ENCODE results near the gene C2orf69. TPM values are rescaled to one million over a fixed set of nuclear protein-coding genes. Genes with fewer than 3 reads are reported as not detected.
A peak's percentile ranks its signal among the peaks of the same experiment; 100 is the strongest.
"Not testable (repeated sequence)": the region's sequence is repeated elsewhere in the genome, so short reads cannot be mapped to it uniquely, and the experiment has no call there.

Gene C2orf69
- total RNA-seq, 1 donor from 2014 or later = 10.1 TPM

DNA sequence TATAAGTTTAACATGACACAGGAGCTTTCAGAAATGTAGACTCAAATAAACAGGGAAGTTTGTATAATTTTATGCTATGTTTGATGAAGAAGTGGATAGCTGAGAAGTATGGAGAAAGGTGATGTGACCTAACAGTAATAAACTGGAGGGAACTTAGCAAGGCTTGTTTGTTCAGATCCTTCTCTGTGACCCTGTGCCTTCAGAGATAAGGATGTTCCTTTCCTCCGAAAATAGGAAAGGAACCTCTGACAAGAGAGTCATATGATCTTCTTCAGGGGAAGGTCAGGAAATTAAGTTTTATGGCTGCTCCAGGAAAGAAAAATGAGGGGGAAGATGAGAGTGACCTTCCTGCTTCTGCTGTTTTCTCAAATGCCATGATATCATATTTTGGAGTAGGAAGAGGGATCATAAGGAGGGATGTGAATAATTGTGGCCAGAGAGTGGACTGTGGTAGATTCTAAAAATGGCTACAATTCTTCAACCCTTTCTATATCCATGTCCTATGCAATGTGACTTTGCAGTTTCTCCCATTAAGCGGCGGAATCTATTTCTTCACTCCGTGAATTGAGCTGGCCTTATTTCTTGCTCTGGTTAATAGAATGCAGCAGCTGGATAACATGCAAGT, 8.5 kb upstream of the C2orf69 start:
- Histone ChIP-seq H3K36me3 (no peaks in the 10 kb centered on the region), H3K27ac (no peak overlapping the region), H3K27me3 (no peaks in the 10 kb centered on the region), H3K9me3 (no peaks in the 10 kb centered on the region), H3K4me1 (no peaks in the 10 kb centered on the region), H3K4me3 (no peak overlapping the region)
- intact Hi-C loops (cut with DNase I) = no loop called here
- no peak for TF ChIP-seq POLR2AphosphoS5 (IDR thresholded peaks at IDR 0.05; ENCODE audit: insufficient read depth in 1 of 2, low read depth in 1 of 2)
- no peak for DNase-seq (ENCODE audit: extremely low spot score in 2 of 2)

GRCh38 chr2:199903111-199903510, 8.0 kb upstream of the C2orf69 start:
- no peaks in the 10 kb centered on the region for H3K4me1 ChIP-seq
- H3K9me3 ChIP-seq = no peaks in the 10 kb centered on the region
- no peak overlapping the region for H3K27ac ChIP-seq
- no peak overlapping the region for H3K4me3 ChIP-seq
- TF ChIP-seq POLR2A (IDR thresholded peaks at IDR 0.05) = no peak
- TF ChIP-seq POLR2AphosphoS5 (IDR thresholded peaks at IDR 0.05; ENCODE audit: insufficient read depth in 1 of 2, low read depth in 1 of 2) = no peak
- no peak for TF ChIP-seq CTCF (IDR thresholded peaks at IDR 0.05)
- DNase-seq (ENCODE audit: extremely low spot score in 2 of 2) = no peak
- intact Hi-C loops (cut with DNase I) = no loop called here
- H3K27me3 ChIP-seq = no peaks in the 10 kb centered on the region
- H3K36me3 ChIP-seq = no peaks in the 10 kb centered on the region

DNA sequence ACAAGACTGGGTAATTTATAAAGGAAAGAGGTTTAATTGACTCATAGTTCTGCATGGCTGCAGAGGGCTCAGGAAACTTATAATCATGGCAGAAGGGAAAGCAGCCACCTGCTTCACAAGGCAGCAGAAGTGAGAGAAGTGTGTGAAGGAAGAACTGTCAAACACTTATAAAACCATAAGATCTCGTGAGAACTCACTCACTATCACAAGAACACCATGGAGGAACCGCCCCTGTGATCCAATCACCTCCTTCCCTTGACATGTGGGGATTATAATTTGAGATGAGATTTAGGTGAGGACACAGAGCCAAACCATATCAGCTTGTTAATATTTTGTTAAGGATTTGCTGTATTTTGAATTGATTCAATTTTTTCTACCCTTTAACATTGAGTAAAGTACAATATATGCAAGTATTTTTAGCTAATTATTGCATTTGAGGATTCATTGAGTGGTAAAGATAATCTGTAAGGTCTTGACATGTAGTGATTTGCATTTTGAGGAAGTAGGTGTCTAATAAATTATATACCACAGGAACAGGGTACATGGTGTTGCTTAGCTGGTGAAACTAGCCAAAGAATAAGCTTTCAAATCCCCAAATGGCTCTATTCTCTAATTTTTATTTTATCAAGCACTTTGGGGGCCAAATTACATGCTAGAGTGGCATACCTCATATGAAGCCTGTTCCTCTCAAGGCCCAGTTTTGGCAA, 3.9 kb upstream of the C2orf69 start:
- Histone ChIP-seq H3K27me3 (no peaks in the 10 kb centered on the region), H3K4me1 (peaks cover 10% of the 10 kb centered on the region), H3K27ac (no peak overlapping the region), H3K36me3 (no peaks in the 10 kb centered on the region), H3K9me3 (no peaks in the 10 kb centered on the region), H3K4me3 (no peak overlapping the region)
- intact Hi-C loops (cut with DNase I) = no loop called here
- DNase-seq (ENCODE audit: extremely low spot score in 2 of 2) = no peak
- TF ChIP-seq CTCF (IDR thresholded peaks at IDR 0.05) = no peak

DNA sequence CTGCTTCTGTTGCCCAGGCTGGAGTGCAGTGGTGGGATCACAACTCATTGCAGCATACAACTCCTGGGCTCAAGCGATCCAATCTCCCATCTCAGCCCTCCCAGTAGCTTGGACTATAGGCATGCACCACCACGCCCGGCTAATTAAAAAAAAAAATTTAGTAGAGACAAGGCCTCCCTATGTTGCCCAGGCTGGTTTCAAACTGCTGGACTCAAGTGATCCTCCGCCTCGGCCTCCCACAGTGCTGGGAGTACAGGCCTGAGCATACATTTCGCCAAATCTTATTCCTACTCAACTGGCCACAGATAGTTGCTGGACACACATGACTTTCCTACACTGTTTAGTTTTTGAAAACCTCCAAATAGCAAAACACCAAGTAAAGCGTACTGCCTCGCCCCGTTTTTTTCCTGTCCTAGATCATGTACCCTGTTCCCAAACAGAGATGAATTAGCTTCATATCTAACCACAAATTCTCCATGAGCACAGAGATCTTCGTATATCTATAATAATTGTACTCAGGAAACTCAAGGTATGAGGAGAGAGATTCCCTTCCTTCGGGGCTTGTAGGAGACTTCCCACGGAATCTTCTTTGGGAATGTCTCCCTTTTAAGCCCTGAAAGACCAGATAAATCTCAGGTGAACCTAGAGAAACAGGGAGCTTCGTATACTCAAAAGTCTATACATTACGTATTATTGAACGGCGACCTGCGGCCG, 598 bp upstream of the C2orf69 start:
- no peak for DNase-seq (ENCODE audit: extremely low spot score in 2 of 2)
- peak overlapping the region; percentile 96 for H3K27ac ChIP-seq

GRCh38 chr2:199911877-199912161, 726 bp downstream of the C2orf69 start:
- no peak for DNase-seq (ENCODE audit: extremely low spot score in 2 of 2)
- H3K4me1 ChIP-seq = peaks cover 34% of the 10 kb centered on the region
- no peaks in the 10 kb centered on the region for H3K27me3 ChIP-seq
- TF ChIP-seq POLR2AphosphoS5 (IDR thresholded peaks at IDR 0.05; ENCODE audit: insufficient read depth in 1 of 2, low read depth in 1 of 2) (no peak), CTCF (IDR thresholded peaks at IDR 0.05) (no peak), POLR2A (IDR thresholded peaks at IDR 0.05) (no peak)
- H3K9me3 ChIP-seq = no peaks in the 10 kb centered on the region
- H3K27ac ChIP-seq = peak overlapping the region; percentile 96
- H3K36me3 ChIP-seq = peaks cover 0 to 9% of the 10 kb centered on the region in 2 donors
- H3K4me3 ChIP-seq = peak overlapping the region; percentile 87 to 90
- intact Hi-C loops (cut with DNase I) = no loop called here

More for the DNA sequence above, 598 bp upstream of the C2orf69 start:
- Histone ChIP-seq H3K4me1 (peaks cover 34% of the 10 kb centered on the region), H3K36me3 (no peaks in the 10 kb centered on the region), H3K9me3 (no peaks in the 10 kb centered on the region), H3K27me3 (no peaks in the 10 kb centered on the region), H3K4me3 (peak overlapping the region; percentile 87 to 90)
- intact Hi-C loops (cut with DNase I) = no loop called here
- TF ChIP-seq POLR2A (IDR thresholded peaks at IDR 0.05) (no peak), POLR2AphosphoS5 (IDR thresholded peaks at IDR 0.05; ENCODE audit: insufficient read depth in 1 of 2, low read depth in 1 of 2) (no peak), CTCF (IDR thresholded peaks at IDR 0.05) (no peak)

- H3K27ac ChIP-seq; H3K9me3 ChIP-seq; DNase-seq (ENCODE audit: extremely low spot score in 2 of 2); intact Hi-C loops (cut with DNase I); H3K27me3 ChIP-seq: not testable (repeated sequence)
- Histone ChIP-seq H3K4me1 (peaks cover 34% of the 10 kb centered on the region), H3K36me3 (peaks cover 0 to 12% of the 10 kb centered on the region in 2 donors), H3K4me3 (peak overlapping the region; percentile 87 to 90)
Measured at GRCh38 chr2:199912553-199913114, 1.5 kb downstream of the C2orf69 start.
